Chondrocyte (in vitro differentiated cells): ENCODE results near the gene NUDC. TPM values are rescaled to one million over a fixed set of nuclear protein-coding genes. Genes with fewer than 3 reads are reported as not detected.
"Not testable (repeated sequence)": the region's sequence is repeated elsewhere in the genome, so short reads cannot be mapped to it uniquely, and the experiment has no call there.

ENCODE experiments used
- DNase-seq: peaks from one replicate; pipeline ENCODE4 v3.0.0; 2021; ENCODE audit warnings: mixed read lengths, low spot score
- H3K27ac Mint-ChIP-seq: one replicate; pipeline ENCODE4 v1.8.0; 2021; ENCODE audit warnings: mild to moderate bottlenecking, moderate library complexity, mixed read lengths; ENCODE audit not compliant: unreplicated experiment
- H3K27me3 Mint-ChIP-seq: 2 replicates; pipeline ENCODE4 v1.8.0; 2021; ENCODE audit warnings: low read depth, mixed read lengths
- H3K36me3 Mint-ChIP-seq: 2 replicates; pipeline ENCODE4 v1.8.0; 2021; ENCODE audit warnings: low read depth, mixed read lengths
- H3K4me1 Mint-ChIP-seq: 2 replicates; pipeline ENCODE4 v1.8.0; 2021; ENCODE audit warnings: low read depth, mild to moderate bottlenecking, mixed read lengths
- H3K4me3 Mint-ChIP-seq: one replicate; pipeline ENCODE4 v1.8.0; 2021; ENCODE audit warnings: mild to moderate bottlenecking, moderate library complexity, mixed read lengths; ENCODE audit not compliant: unreplicated experiment
- H3K9me3 Mint-ChIP-seq: 2 replicates; pipeline ENCODE4 v1.8.0; 2021; ENCODE audit warnings: low read depth, mixed read lengths
- total RNA-seq: library from RNA; stranded (reverse); gene quantifications from 3 replicates; pipeline ENCODE4 v1.2.1, GENCODE V29; 2021
- TF ChIP-seq, protein P1 (sequence below): fragments of 200-600 bp; sonication (generic); IDR thresholded peaks from 2 replicates; pipeline ENCODE4 v1.5.0; 2021; ENCODE audit warnings: antibody characterized with exemption, mild to moderate bottlenecking, moderate library complexity

Gene NUDC
- total RNA-seq, 1 donor from 2014 or later: 44.4 TPM

GRCh38 chr1:26981146-26981846 lies 59.8 kb downstream of the NUDC start:
- Mint-ChIP-seq H3K27ac (no peak overlapping the region), H3K27me3 (peaks cover 2% of the 10 kb centered on the region), H3K9me3 (no peaks in the 10 kb centered on the region), H3K4me1 (peaks cover 3% of the 10 kb centered on the region), H3K4me3 (no peak overlapping the region), H3K36me3 (no peaks in the 10 kb centered on the region)
- TF ChIP-seq, protein P1, sequence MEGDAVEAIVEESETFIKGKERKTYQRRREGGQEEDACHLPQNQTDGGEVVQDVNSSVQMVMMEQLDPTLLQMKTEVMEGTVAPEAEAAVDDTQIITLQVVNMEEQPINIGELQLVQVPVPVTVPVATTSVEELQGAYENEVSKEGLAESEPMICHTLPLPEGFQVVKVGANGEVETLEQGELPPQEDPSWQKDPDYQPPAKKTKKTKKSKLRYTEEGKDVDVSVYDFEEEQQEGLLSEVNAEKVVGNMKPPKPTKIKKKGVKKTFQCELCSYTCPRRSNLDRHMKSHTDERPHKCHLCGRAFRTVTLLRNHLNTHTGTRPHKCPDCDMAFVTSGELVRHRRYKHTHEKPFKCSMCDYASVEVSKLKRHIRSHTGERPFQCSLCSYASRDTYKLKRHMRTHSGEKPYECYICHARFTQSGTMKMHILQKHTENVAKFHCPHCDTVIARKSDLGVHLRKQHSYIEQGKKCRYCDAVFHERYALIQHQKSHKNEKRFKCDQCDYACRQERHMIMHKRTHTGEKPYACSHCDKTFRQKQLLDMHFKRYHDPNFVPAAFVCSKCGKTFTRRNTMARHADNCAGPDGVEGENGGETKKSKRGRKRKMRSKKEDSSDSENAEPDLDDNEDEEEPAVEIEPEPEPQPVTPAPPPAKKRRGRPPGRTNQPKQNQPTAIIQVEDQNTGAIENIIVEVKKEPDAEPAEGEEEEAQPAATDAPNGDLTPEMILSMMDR: no peak
- no peak for DNase-seq

DNA sequence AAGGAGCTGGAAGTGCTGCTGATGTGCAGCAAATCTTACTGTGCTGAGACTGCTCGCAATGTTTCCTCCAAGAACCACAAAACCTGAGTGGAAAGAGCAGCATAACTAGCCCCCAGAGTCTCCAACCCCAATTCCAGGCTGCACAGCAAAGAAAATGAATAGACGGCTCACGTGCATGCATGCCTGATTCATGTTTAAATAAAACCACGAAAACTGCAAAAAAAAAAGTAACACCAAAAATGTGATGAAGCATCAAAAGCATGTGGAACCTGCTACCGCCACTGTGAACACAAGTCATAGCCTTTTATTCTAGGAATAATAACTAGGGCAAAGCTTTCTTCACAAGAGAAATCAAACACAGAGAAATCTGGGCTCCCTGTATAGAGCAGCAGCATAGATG lies 62.3 kb downstream of the NUDC start:
- Mint-ChIP-seq H3K36me3 (no peaks in the 10 kb centered on the region), H3K9me3 (no peaks in the 10 kb centered on the region), H3K27me3 (peaks cover 6% of the 10 kb centered on the region), H3K27ac (no peak overlapping the region), H3K4me1 (peaks cover 3% of the 10 kb centered on the region), H3K4me3 (no peak overlapping the region)
- DNase-seq: no peak
- TF ChIP-seq, protein P1: no peak

- DNase-seq: no peak
- Mint-ChIP-seq H3K36me3 (no peaks in the 10 kb centered on the region), H3K9me3 (no peaks in the 10 kb centered on the region), H3K27ac (no peak overlapping the region), H3K4me1 (peaks cover 3% of the 10 kb centered on the region), H3K27me3 (peaks cover 6% of the 10 kb centered on the region), H3K4me3 (no peak overlapping the region)
- TF ChIP-seq, protein P1: no peak
Measured at GRCh38 chr1:26984291-26984690, 62.7 kb downstream of the NUDC start.

DNA sequence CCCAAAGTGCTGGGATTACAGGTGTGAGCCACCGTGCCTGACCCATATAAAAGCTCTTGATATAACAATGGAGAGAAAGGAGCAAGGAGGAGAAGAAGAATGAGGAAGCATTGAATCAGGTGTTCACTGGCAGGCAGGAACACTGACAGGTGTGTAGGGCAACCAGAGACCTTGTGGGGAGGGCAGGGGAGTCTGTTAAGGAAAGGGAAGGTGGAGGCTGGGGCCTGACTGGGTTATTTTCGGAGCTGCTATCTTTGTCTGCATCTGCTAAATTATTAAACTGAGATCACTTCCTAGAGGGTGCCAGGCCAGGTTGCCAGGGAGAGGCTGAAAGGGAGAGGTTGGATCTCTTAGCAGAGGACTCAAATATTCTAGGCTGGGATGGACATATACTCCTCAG lies 65.1 kb downstream of the NUDC start:
- no peak overlapping the region for H3K27ac Mint-ChIP-seq
- TF ChIP-seq, protein P1: no peak
- peaks cover 6% of the 10 kb centered on the region for H3K27me3 Mint-ChIP-seq
- no peak overlapping the region for H3K4me3 Mint-ChIP-seq
- H3K9me3 Mint-ChIP-seq: no peaks in the 10 kb centered on the region
- no peak for DNase-seq
- H3K4me1 Mint-ChIP-seq: peaks cover 14% of the 10 kb centered on the region
- H3K36me3 Mint-ChIP-seq: no peaks in the 10 kb centered on the region

- peaks cover 18% of the 10 kb centered on the region for H3K4me1 Mint-ChIP-seq
- H3K27ac Mint-ChIP-seq, H3K9me3 Mint-ChIP-seq, H3K4me3 Mint-ChIP-seq, H3K27me3 Mint-ChIP-seq, H3K36me3 Mint-ChIP-seq, DNase-seq: not testable (repeated sequence)
Measured at GRCh38 chr1:26989403-26990109, 68.0 kb downstream of the NUDC start.
